HG02943 (cell line): ENCODE data around the gene UGT2B7.
"Not testable (repeated sequence)": the region's sequence is repeated elsewhere in the genome, so short reads cannot be mapped to it uniquely, and the experiment has no call there.

Source experiments
- ATAC-seq: cut with Tn5 transposase; IDR thresholded peaks from one replicate; pipeline ENCODE4 v1.9.1; 2021; ENCODE audit warnings: mild to moderate bottlenecking, low read depth, moderate library complexity; ENCODE audit not compliant: unreplicated experiment

The UGT2B7 gene

DNA sequence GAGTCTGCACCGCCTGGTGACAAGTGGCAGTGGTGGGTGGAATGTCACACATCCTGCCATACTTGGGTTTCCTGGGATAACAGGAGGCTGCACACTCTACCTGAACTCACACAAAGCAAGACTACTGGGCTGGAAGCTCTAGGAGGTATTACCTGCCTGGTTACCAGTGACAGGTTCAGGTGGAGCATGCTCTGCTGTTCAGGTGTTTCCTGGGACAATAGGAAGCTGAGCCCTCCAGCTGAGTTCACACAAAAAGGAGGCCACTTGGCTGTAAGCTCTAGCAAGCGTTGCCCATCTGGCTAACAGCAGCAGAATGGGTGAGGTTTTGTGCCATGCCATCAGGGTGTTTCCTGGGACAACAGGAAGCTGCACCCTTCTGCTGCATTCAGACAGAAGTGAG lies 17.4 kb upstream of the UGT2B7 start:
- no peak for ATAC-seq

DNA sequence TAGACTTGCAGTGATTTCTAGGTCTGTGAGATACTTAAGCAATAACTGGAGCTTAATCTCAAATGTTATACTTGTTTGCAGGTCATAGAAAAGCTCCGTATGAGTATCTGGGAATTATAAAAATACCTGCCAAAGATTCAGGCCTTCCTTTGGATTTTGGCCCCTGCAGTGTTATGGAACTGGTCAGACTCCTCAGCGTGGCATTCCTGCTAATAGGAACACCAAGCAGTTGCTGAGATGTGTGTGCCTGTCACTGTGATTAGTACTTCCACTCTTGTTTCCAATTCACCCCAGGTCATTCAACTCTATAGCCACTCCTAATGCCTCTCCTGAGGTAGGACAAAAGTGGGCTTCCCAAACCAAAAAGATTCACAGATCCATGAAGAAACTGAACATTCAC lies 7.8 kb upstream of the UGT2B7 start:
- no peak for ATAC-seq

DNA sequence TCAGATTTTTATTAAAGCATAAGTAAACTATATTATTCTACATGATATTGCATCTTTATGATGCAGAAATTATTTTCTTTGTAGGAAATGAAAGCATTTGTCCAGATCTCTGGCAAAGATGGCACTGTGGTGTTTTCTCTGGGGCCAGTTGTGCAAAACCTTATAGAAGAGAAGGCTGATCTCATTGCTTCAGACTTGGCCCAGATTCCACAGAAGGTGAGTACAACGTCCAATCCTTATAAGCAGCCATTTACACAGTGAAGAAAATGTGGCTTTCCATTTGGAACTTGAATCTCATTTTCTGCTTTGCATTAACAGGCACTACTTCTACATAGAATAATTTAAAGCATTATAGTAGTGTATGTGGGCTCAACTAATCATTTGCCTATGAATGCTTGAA lies 6.9 kb upstream of the UGT2B7 start:
- no peak for ATAC-seq

DNA sequence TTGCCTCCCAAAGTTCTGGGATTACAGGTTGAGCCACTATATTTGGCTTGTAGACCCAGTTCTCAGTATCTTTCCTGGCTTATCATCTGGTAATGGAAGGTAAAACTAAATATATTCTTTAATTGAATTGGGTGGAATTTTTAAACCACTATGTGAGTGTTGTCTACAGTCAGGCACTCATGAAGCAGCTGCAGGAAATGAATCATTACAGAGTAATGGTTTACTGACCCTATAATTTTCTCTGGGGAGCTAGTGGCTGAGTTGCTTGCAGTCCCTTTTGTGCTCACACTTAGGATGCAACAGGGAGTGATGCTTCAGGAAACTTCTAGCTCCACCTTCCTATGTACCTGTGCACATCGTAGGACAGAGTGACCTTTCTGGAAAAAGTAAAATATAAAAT lies 4.1 kb upstream of the UGT2B7 start:
- ATAC-seq: no peak

DNA sequence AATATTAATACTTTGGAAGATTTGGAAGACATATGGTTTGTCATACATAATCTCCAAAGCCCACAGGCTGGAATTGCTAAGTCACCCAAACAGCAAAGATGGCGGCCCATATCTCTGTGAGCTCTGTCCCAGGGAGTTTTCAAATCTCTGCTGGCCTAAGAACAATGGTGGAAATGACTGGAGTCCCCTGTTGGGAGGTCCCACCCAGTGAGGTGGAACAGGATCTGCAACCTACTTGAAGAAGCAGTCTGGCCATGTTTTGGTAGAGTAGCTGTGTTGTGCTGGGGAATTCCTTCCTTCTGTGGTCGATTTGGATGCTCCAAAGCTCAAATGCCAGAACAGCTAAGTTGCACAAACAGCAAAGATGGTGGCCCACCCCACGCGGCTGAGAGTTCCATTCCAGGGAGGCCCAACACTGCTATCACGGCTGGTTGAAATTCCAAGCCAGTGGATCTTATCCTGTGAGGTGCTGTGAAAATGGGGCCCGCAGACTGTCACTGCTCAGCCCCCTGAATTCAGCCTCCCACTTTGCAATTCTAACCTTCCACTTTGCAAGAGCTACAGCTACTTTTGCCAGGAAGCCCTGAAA lies 3.2 kb upstream of the UGT2B7 start:
- ATAC-seq: no peak

DNA sequence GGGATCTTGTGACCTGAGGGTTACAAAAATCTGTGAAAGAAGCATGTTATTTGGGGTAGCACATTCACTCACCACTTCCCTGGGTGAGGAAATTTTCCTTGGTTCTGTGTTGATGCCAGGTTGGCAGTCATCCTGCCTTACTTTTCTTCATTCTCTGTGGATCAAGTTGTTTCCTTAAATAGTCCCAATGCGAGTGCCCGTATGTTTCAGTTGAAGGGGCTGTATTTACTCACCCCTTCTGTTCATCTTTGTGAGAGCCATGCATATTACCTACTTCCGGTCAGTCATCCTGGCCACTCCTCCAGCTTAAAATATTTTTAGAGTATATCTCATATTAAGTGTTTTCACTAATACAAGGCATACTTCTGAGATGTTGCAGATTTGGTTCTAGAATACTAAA lies 2.6 kb upstream of the UGT2B7 start:
- no peak for ATAC-seq

DNA sequence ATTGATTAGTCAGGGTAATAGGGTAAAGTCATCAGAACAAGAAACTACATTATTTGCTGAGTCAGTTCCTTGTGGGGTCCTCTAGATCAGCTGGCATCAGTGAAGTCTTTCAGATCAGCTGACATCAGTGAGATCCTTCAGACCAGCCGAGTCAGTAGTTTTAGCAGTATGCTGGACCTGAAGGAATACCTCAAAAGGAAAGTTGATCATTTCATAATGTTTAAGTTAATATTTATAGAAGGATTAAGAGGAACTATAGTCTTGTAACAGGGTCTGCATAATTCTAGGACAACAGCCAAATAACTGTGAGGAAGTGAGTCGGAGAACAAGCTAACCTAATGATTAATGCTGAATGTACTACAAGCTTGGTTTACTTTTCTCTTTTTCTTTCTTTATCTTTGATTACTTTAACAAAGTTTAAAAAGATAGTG lies 958 bp upstream of the UGT2B7 start:
- ATAC-seq: no peak

DNA sequence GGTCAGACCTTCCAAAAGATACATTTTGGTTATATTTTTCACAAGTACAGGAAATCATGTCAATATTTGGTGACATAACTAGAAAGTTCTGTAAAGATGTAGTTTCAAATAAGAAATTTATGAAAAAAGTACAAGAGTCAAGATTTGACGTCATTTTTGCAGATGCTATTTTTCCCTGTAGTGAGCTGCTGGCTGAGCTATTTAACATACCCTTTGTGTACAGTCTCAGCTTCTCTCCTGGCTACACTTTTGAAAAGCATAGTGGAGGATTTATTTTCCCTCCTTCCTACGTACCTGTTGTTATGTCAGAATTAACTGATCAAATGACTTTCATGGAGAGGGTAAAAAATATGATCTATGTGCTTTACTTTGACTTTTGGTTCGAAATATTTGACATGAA lies 536 bp downstream of the UGT2B7 start:
- ATAC-seq: no peak

DNA sequence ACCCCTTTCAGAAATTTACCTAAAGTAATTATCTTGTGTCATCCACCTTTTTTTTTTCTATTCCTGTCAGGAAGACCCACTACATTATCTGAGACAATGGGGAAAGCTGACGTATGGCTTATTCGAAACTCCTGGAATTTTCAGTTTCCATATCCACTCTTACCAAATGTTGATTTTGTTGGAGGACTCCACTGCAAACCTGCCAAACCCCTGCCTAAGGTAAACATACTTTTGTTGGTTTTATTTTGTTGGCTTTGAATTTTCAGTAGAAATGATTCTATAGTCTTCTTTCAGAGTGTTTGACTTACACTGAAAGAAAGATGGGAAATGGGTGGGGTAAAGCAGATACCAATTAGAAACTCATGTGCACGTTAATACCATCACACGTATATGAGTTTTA lies 2.2 kb downstream of the UGT2B7 start:
- no peak for ATAC-seq

DNA sequence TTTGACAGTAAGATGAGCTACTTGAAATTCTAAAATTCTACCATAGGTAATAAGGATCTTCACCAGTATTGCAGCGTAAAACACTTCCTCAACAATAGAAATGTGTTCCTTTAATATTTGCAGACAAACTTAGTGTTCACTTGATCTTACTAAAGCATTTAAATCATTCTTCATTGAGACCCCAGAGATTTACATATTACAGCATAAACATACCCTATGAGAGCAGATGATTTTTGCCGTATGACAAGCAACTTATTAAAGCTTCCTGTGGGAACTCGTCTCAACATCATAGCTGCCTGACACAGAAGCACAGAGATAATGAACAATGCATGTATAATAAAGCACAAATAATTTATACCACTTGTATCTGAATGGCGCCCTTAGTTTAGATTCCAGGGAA lies 3.6 kb downstream of the UGT2B7 start:
- no peak for ATAC-seq

DNA sequence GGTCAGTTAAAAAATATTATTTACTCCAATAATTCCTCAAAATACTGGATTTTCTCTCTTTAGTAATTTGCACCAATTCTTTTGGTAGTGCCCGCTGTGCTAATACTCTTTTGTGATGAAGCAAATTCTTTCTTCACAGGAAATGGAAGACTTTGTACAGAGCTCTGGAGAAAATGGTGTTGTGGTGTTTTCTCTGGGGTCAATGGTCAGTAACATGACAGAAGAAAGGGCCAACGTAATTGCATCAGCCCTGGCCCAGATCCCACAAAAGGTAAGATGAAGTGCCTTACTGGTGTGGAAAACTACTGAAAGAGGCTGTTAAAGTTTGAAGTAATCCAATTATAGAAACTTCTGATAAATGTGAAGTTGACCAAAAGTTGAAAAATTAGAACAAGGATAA lies 6.4 kb downstream of the UGT2B7 start:
- not testable (repeated sequence) for ATAC-seq

DNA sequence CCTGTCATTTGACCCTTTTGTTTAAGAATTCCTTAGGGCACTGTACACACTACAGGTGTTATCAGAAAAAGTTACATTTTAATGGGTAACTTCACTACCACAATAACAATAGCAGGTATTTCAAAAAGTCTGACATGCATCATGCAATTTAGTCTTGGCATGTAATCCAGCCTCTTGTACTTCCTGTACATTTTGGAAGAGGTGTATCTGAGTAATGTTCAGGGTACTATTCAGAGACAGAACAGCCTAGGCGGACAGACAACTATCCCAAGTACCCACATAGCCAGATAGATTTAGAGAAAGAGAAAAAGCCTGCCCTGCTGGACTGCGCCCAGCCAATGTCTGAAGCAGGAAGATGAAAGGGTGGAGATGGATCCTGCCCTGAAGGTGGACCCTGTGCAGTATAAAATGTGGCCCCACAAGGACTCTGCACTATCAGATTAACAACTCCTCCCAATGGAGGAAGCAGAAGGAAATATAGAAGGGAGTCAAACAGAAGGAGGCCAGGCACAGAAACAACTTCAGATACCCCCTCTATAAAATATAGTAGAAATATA lies 8.5 kb downstream of the UGT2B7 start:
- no peak for ATAC-seq

DNA sequence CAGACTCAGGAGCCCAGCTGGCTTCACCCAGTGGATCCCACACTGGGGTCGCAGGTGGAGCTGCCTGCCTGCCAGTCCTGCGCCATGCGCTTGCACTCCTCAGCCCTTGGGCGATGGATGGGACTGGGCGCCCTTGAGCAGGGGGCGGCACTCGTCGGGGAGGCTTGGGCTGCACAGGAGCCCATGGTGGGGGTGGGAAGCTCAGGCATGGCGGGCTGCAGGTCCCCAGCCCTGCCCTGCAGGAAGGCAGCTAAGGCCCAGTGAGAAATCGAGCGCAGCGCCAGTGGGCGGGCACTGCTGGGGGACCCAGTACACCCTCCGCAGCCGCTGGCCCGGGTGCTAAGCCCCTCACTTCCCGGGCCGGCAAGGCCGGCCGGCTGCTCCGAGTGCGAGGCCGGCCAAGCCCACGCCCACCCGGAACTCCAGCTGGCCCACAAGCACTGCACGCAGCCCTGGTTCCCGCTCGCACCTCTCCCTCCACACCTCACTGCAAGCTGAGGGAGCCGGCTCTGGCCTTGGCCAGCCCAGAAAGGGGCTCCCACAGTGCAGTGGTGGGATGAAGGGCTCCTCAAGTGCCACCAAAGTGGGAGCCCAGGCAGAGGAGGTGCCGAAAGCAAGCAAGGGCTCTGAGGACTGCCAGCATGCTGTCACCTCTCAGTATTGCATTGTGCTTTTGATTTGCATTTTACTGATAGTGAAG lies 19.0 kb downstream of the UGT2B7 start:
- ATAC-seq: not testable (repeated sequence)

DNA sequence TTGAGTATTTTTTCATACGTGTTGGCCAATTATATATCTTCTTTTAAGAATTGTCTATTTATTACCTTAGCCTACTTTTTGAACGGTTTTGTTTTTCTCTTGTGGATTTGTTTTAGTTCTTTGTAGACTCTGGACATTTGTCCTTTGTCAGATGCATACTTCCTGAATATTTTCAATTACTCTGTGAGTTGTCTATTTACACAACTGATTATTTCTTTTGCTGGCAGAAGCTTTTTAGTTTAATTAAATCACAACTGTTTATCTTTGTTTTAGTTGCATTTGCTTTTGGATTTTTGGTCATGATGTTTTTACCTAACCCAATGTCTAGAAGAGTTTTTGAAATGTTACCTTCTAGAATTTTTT lies 19.6 kb downstream of the UGT2B7 start:
- ATAC-seq: no peak

DNA sequence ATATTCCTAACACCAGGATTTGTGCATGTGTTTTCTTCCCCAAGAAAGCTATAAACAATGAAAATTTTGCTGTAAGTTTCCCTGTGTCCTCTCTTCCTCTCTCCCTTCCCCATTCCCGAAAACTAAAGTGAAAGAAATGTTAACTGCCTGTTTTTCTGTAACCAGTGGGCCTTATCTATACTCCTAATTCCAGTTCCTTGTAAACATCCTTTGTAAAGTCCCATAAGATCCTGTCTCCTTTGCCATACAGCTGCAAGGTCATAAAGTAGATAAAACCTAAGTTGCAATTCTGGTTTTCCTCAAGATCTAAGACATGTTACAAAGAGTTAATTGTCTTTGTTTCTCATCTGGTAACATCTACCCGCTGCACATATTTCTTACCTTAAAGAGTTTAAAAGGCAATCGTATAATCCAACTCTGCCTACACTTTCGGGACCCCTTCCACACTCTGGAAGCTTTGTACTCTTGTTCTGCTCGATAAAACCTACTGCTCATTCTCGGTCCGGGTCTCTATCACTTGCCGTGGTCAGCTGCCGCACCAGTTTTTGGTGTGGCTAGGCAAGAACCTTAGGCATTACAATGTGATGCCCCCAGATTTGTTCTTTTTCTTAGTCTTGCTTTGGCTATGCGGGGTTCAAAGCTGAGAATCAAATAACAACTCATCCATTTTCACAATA lies 20.5 kb downstream of the UGT2B7 start:
- no peak for ATAC-seq

DNA sequence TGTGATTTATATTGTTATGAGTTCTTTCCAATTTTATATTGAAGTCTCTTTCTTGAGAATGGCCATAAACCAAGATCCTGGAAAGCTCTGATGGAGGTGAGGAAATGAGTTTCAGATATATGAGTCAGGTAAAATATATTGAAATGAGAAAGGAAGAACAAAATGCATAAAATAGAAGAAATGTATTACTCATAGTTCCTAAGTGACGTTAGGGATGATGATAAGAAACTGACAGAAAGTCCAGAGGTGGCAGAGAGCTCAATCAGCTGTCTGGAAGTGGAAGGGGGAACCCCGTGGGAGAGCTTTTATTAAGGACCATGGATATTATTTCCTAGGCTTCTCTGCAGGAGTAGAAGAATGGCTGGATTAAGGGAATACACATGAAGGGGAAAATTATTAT lies 24.6 kb downstream of the UGT2B7 start:
- no peak for ATAC-seq

DNA sequence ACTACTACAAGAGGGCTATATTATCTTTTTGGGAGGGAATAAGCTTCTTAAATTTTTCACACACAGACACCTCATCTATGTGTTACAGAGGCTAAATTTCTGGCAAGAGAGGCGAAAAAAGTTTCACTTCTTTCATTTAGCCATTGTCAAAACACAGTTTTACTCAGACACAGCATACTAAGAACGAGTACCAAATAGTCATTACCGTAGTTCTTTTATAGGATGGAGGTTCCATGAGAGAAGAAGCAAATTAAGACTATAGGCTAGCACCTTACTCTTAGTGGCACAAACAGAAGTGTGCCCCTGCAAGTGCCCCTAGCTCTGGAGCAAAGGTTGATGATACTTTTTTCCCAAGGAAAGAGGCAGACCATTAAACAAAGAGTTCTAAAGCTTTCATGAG lies 26.2 kb downstream of the UGT2B7 start:
- no peak for ATAC-seq

DNA sequence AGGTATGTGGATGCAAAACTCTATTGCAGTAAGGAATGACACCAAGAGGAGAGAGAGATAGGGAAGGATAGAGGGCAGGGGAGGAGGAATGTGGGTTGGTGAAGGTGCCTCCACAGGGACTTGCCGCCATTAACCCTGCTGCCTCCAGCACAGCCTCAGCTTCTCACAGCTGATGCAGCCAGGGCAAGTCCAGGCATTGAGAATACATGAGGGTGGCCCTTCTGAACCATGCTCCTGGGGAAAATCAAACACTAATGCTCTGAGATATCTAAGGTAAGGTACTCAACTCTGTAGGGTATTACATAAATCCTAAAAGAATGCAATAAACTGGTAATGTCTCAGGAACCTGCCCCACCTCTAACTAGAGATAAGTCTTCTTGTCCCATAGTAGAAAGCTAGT lies 28.7 kb downstream of the UGT2B7 start:
- no peak for ATAC-seq

DNA sequence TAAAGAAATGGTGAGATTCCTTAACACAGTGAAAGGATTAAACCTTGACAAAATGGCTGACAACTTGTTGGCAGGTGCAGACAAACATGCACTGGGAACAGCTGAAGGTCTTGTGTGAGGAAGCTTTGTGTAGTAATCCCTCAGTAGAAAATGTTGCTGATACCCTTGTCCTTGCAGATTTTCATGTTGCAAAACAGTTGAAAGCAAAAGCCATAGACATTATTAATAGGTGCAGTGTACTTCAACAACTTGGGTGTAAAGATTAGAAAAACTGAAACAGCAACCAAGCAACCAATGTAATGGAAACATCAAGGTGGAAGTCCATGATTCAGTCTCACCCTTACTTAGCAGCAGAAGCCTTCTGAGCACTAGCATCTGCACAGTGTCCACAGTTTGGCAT lies 29.8 kb downstream of the UGT2B7 start:
- no peak for ATAC-seq

DNA sequence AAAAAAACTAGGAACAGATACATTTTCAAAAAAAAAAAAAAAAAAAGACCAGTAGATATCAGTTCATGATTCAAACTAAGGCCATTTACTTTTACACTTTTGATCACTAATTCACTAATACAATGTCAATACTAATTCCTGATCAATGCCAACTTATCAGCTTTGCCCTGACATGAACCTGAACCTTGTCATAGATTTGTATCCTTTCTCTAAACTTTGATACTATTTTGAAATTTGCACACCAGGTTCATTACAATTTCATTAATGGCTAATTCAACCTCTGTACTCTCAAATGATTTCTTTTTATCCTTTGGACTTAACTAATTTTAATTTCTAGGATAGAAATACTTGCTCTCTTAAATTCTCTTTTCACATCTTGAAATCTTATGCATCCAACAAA lies 37.7 kb downstream of the UGT2B7 start:
- no peak for ATAC-seq

DNA sequence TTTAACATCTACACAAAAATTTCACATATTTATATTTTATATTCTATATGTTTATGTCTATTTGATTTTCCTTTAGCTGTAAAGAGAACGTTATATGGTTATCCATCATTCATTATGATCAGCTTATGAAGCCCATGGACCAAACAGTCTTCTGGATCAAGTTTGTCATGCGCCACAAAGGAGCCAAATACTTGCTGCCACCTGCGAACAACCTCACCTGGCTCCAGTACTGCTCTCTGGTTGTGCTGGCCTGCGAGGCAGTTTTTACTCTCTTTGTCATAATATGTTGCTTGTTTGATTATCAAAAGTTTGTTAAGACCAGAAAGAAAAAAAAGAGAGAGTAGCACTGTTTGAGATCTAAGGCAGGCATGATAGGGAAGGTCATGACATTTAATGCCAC lies 38.2 kb downstream of the UGT2B7 start:
- ATAC-seq: no peak

DNA sequence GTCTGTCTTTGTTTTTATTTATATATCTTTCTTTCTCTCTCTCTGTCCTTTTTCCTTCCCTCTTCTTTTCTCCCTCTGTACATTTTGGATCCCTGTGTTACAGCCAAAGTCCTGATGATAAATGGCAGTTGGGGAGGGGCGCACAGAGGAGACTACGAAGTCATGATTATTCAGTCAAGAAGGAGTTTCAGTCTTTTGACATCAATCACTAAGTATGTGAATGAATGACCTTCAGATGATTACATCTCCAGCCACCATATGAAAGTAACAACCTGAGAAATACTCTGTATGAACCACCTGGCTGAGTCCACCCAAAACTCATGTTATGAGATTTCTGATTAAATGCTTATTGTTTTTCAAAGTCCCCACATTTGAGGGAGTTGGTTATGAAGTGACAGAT lies 45.0 kb downstream of the UGT2B7 start:
- no peak for ATAC-seq
